GM23338 (cell line): ENCODE results near the gene OPN1MW3. TPM values are rescaled to one million over a fixed set of nuclear protein-coding genes. Genes with fewer than 3 reads are reported as not detected.

Experiments used
- ATAC-seq: fragments of 200-7000 bp; cut with Tn5 transposase; 3 replicates; pipeline ENCODE4 v1.9.1; 2020
- DNase-seq: peaks from one replicate; pipeline ENCODE4 v3.0.0-alpha.2; 2015; ENCODE audit warnings: low spot score
- H2AFZ ChIP-seq: fragments of 200-600 bp; sonication (generic); 2 replicates; pipeline ENCODE4 v1.8.0; 2016; ENCODE audit warnings: antibody characterized with exemption, mild to moderate bottlenecking, moderate library complexity
- H3F3A ChIP-seq: fragments of 200-600 bp; sonication (generic); replicated peaks from 2 replicates; pipeline ENCODE4 v1.8.0; 2017; ENCODE audit warnings: antibody characterized with exemption, mixed run types, low read depth
- H3K27ac ChIP-seq: fragments of 200-600 bp; sonication (generic); 2 replicates; pipeline ENCODE4 v1.6.1; 2016; ENCODE audit warnings: low read depth
- H3K27me3 ChIP-seq: fragments of 200-600 bp; sonication (generic); 2 replicates; pipeline ENCODE4 v1.8.0; 2016; ENCODE audit warnings: mild to moderate bottlenecking, mixed run types, moderate library complexity; ENCODE audit not compliant: insufficient read depth
- H3K36me3 ChIP-seq: fragments of 200-600 bp; sonication (generic); 2 replicates; pipeline ENCODE4 v1.8.0; 2016; ENCODE audit warnings: mild to moderate bottlenecking; ENCODE audit not compliant: insufficient read depth
- H3K4me1 ChIP-seq: fragments of 200-600 bp; sonication (generic); 2 replicates; pipeline ENCODE4 v1.8.0; 2016; ENCODE audit warnings: mild to moderate bottlenecking, moderate library complexity; ENCODE audit not compliant: insufficient read depth
- H3K4me2 ChIP-seq: fragments of 200-600 bp; sonication (generic); 2 replicates; pipeline ENCODE4 v1.7.1; 2017; ENCODE audit warnings: mixed run types
- H3K4me3 ChIP-seq: fragments of 200-600 bp; sonication (generic); 2 replicates; pipeline ENCODE4 v1.6.1; 2016; ENCODE audit warnings: mixed run types
- H3K79me2 ChIP-seq: fragments of 200-600 bp; sonication (generic); replicated peaks from 2 replicates; pipeline ENCODE4 v1.8.0; 2017; ENCODE audit warnings: mild to moderate bottlenecking; ENCODE audit not compliant: insufficient read depth
- H3K9me2 ChIP-seq: fragments of 200-600 bp; sonication (generic); 2 replicates; pipeline ENCODE4 v1.8.0; 2017; ENCODE audit not compliant: insufficient read depth
- H4K20me1 ChIP-seq: fragments of 200-600 bp; sonication (generic); replicated peaks from 2 replicates; pipeline ENCODE4 v1.8.0; 2017; ENCODE audit warnings: mild to moderate bottlenecking; ENCODE audit not compliant: insufficient read depth
- H3K27ac Mint-ChIP-seq: 2 replicates; pipeline ENCODE4 v1.8.0; 2020; ENCODE audit warnings: inconsistent platforms, mild to moderate bottlenecking, moderate library complexity, mixed read lengths
- H3K27me3 Mint-ChIP-seq: 3 replicates; pipeline ENCODE4 v1.8.0; 2022; ENCODE audit warnings: low read depth, mild to moderate bottlenecking, moderate library complexity, mixed read lengths, inconsistent platforms; ENCODE audit not compliant: insufficient read depth, poor library complexity
- H3K36me3 Mint-ChIP-seq: 3 replicates; pipeline ENCODE4 v1.8.0; 2021; ENCODE audit warnings: low read depth, mild to moderate bottlenecking, inconsistent platforms, moderate library complexity, mixed read lengths
- H3K4me1 Mint-ChIP-seq: 3 replicates; pipeline ENCODE4 v1.8.0; 2020; ENCODE audit warnings: mild to moderate bottlenecking, inconsistent platforms, mixed read lengths
- H3K4me3 Mint-ChIP-seq: 3 replicates; pipeline ENCODE4 v1.8.0; 2021; ENCODE audit warnings: moderate library complexity, mild to moderate bottlenecking, inconsistent platforms, mixed read lengths
- H3K9me3 Mint-ChIP-seq: 3 replicates; pipeline ENCODE4 v1.8.0; 2020; ENCODE audit warnings: moderate library complexity, mild to moderate bottlenecking, inconsistent platforms, mixed read lengths
- CTCF ChIP-seq, 2 experiments: fragments of 200-600 bp in 1 of 2; sonication (generic) in 1 of 2; conservative IDR thresholded peaks; 2 replicates each; pipeline versions ENCODE4 v1.5.1 to v1.6.1; 2016 to 2017; ENCODE audit warnings: antibody characterized with exemption in 2 of 2, low read depth in 2 of 2, mild to moderate bottlenecking in 2 of 2, moderate library complexity in 1 of 2
- ETS1 ChIP-seq: IDR thresholded peaks from 2 replicates; pipeline ENCODE4 v1.6.1; 2016; ENCODE audit warnings: antibody characterized with exemption
- JUNB ChIP-seq: IDR thresholded peaks from one replicate; pipeline ENCODE4 v1.6.1; 2016; ENCODE audit warnings: antibody characterized with exemption; ENCODE audit not compliant: unreplicated experiment
- NANOG ChIP-seq: IDR thresholded peaks from 2 replicates; pipeline ENCODE4 v1.6.1; 2016; ENCODE audit warnings: antibody characterized with exemption, borderline replicate concordance
- STAT1 ChIP-seq: IDR thresholded peaks from one replicate; pipeline ENCODE4 v1.6.1; 2016; ENCODE audit warnings: antibody characterized with exemption; ENCODE audit not compliant: unreplicated experiment
- polyA plus RNA-seq: library from polyadenylated mRNA; unstranded; fragments of >200 nt; fragmentation: Nextera tagmentation; extraction: Ambion mirVana; gene quantifications from 2 replicates; pipeline ENCODE4 v1.2.1, GENCODE V29; 2016
- total RNA-seq: library from RNA; depleted of rRNA; stranded (reverse); fragments of >200 nt; shearing (Covaris generic); gene quantifications from 2 replicates; pipeline ENCODE4 v1.2.3, GENCODE V29; 2014; rRNA removed

OPN1MW3 gene
- total and polyA plus RNA-seq, 2 experiments from 2014 or later = not detected

- no peaks in the 10 kb centered on the region for H3K9me2 ChIP-seq
- H3K79me2 ChIP-seq = no peaks in the 10 kb centered on the region
- no peaks in the 10 kb centered on the region for H3K4me1 ChIP-seq
- H3K27ac Mint-ChIP-seq = no peak overlapping the region
- H3K9me3 Mint-ChIP-seq = no peaks in the 10 kb centered on the region
- no peaks in the 10 kb centered on the region for H3F3A ChIP-seq
- H3K27me3 ChIP-seq = no peaks in the 10 kb centered on the region
- TF ChIP-seq STAT1 = no peak
- TF ChIP-seq CTCF (conservative IDR thresholded peaks at IDR 0.05; ENCODE audit: low read depth in 2 of 2) = peak; percentile 44 to 47; a peak in 3 of 4 replicates
- H3K4me1 Mint-ChIP-seq = peaks cover 3% of the 10 kb centered on the region; the same call in 1 of the 3 replicates
- H3K4me3 ChIP-seq = no peak overlapping the region
- H2AFZ ChIP-seq = no peak overlapping the region; the same call in 1 of the 2 replicates
- peaks cover 3% of the 10 kb centered on the region for H3K27me3 Mint-ChIP-seq
- H3K36me3 ChIP-seq = no peaks in the 10 kb centered on the region
- ATAC-seq (peak; percentile 93), DNase-seq (peak; percentile 72)
- no peaks in the 10 kb centered on the region for H3K36me3 Mint-ChIP-seq
- H3K27ac ChIP-seq = no peak overlapping the region
- no peaks in the 10 kb centered on the region for H4K20me1 ChIP-seq
- no peak overlapping the region for H3K4me3 Mint-ChIP-seq
- no peak overlapping the region for H3K4me2 ChIP-seq
Observed at GRCh38 chrX:154317391-154317995, 60.1 kb downstream of the OPN1MW3 start.

GRCh38 chrX:154320406-154320805, 63.0 kb downstream of the OPN1MW3 start:
- ATAC-seq = no peak
- no peak for TF ChIP-seq CTCF (conservative IDR thresholded peaks at IDR 0.05; ENCODE audit: low read depth in 2 of 2)
- TF ChIP-seq JUNB = no peak
- no peak for TF ChIP-seq STAT1
- TF ChIP-seq NANOG = no peak
- no peak for TF ChIP-seq ETS1
- Histone ChIP-seq H3K79me2 (no peaks in the 10 kb centered on the region), H3K9me2 (no peaks in the 10 kb centered on the region), H3F3A (no peaks in the 10 kb centered on the region), H3K27ac (no peak overlapping the region), H3K4me1 (no peaks in the 10 kb centered on the region), H3K4me3 (no peak overlapping the region), H3K36me3 (no peaks in the 10 kb centered on the region), H2AFZ (no peak overlapping the region), H3K27me3 (no peaks in the 10 kb centered on the region), H3K4me2 (no peak overlapping the region), H4K20me1 (no peaks in the 10 kb centered on the region)
- peaks cover 3% of the 10 kb centered on the region; the same call in 1 of the 3 replicates for H3K4me1 Mint-ChIP-seq
- no peak overlapping the region for H3K4me3 Mint-ChIP-seq
- H3K9me3 Mint-ChIP-seq = no peaks in the 10 kb centered on the region
- DNase-seq = no peak
- H3K36me3 Mint-ChIP-seq = no peaks in the 10 kb centered on the region
- peaks cover 3% of the 10 kb centered on the region for H3K27me3 Mint-ChIP-seq
- H3K27ac Mint-ChIP-seq = no peak overlapping the region

Other genes starting within 250 kb of the OPN1MW3 start
- 30.4 and 38.0 TPM in 2 replicates for gene IRAK1, start 237.7 kb upstream of the OPN1MW3 start, total RNA-seq
- gene IRAK1, start 237.7 kb upstream of the OPN1MW3 start, polyA plus RNA-seq = 21.6 and 23.0 TPM in 2 replicates
- gene MECP2, start 159.9 kb upstream of the OPN1MW3 start, total RNA-seq = 32.7 and 34.0 TPM in 2 replicates
- 27.4 and 27.7 TPM in 2 replicates for gene MECP2, start 159.9 kb upstream of the OPN1MW3 start, polyA plus RNA-seq
- gene OPN1LW, start 113.3 kb upstream of the OPN1MW3 start, total RNA-seq = not detected in 2 replicates
- gene OPN1LW, start 113.3 kb upstream of the OPN1MW3 start, polyA plus RNA-seq = not detected in 2 replicates
- not detected in 2 replicates for gene OPN1MW, start 75.0 kb upstream of the OPN1MW3 start, total RNA-seq
- not detected in 2 replicates for gene OPN1MW, start 75.0 kb upstream of the OPN1MW3 start, polyA plus RNA-seq
- not detected in 2 replicates for gene OPN1MW2, start 37.8 kb upstream of the OPN1MW3 start, total RNA-seq
- gene OPN1MW2, start 37.8 kb upstream of the OPN1MW3 start, polyA plus RNA-seq = not detected in 2 replicates
- not detected in 2 replicates for gene TEX28, start 37.5 kb downstream of the OPN1MW3 start, total RNA-seq
- not detected in 2 replicates for gene TEX28, start 37.5 kb downstream of the OPN1MW3 start, polyA plus RNA-seq
- gene TKTL1, start 38.2 kb downstream of the OPN1MW3 start, total RNA-seq = not detected in 2 replicates
- gene TKTL1, start 38.2 kb downstream of the OPN1MW3 start, polyA plus RNA-seq = not detected in 2 replicates
- gene FLNA, start 117.1 kb downstream of the OPN1MW3 start, total RNA-seq = 1,228 and 1,445 TPM in 2 replicates
- 579 and 629 TPM in 2 replicates for gene FLNA, start 117.1 kb downstream of the OPN1MW3 start, polyA plus RNA-seq
- 76.0 and 78.6 TPM in 2 replicates for gene EMD, start 121.7 kb downstream of the OPN1MW3 start, total RNA-seq
- 74.2 and 78.3 TPM in 2 replicates for gene EMD, start 121.7 kb downstream of the OPN1MW3 start, polyA plus RNA-seq
- 3,338 and 4,929 TPM in 2 replicates for gene RPL10, start 140.8 kb downstream of the OPN1MW3 start, total RNA-seq
- gene RPL10, start 140.8 kb downstream of the OPN1MW3 start, polyA plus RNA-seq = 1,696 and 1,721 TPM in 2 replicates
- 16.0 and 16.1 TPM in 2 replicates for gene DNASE1L1, start 151.7 kb downstream of the OPN1MW3 start, total RNA-seq
- 3.3 and 4.1 TPM in 2 replicates for gene DNASE1L1, start 151.7 kb downstream of the OPN1MW3 start, polyA plus RNA-seq
- 36.0 and 43.3 TPM in 2 replicates for gene TAFAZZIN, start 154.0 kb downstream of the OPN1MW3 start, total RNA-seq
- gene TAFAZZIN, start 154.0 kb downstream of the OPN1MW3 start, polyA plus RNA-seq = 24.1 and 26.1 TPM in 2 replicates
- 52.1 and 53.4 TPM in 2 replicates for gene ATP6AP1, start 171.1 kb downstream of the OPN1MW3 start, total RNA-seq
- gene ATP6AP1, start 171.1 kb downstream of the OPN1MW3 start, polyA plus RNA-seq = 37.7 and 39.4 TPM in 2 replicates
- gene GDI1, start 179.6 kb downstream of the OPN1MW3 start, total RNA-seq = 95.9 and 96.1 TPM in 2 replicates
- gene GDI1, start 179.6 kb downstream of the OPN1MW3 start, polyA plus RNA-seq = 48.5 and 49.1 TPM in 2 replicates
- gene FAM50A, start 186.6 kb downstream of the OPN1MW3 start, total RNA-seq = 20.9 and 23.9 TPM in 2 replicates
- 77.6 and 91.3 TPM in 2 replicates for gene FAM50A, start 186.6 kb downstream of the OPN1MW3 start, polyA plus RNA-seq
- gene PLXNA3, start 200.7 kb downstream of the OPN1MW3 start, total RNA-seq = 5.4 and 7.0 TPM in 2 replicates
- gene PLXNA3, start 200.7 kb downstream of the OPN1MW3 start, polyA plus RNA-seq = 2.7 and 4.1 TPM in 2 replicates
- 60.3 and 71.0 TPM in 2 replicates for gene LAGE3, start 221.7 kb downstream of the OPN1MW3 start, total RNA-seq
- 76.5 and 84.5 TPM in 2 replicates for gene LAGE3, start 221.7 kb downstream of the OPN1MW3 start, polyA plus RNA-seq
- 39.0 and 43.7 TPM in 2 replicates for gene UBL4A, start 229.0 kb downstream of the OPN1MW3 start, total RNA-seq
- 15.2 and 15.6 TPM in 2 replicates for gene UBL4A, start 229.0 kb downstream of the OPN1MW3 start, polyA plus RNA-seq
- gene SLC10A3, start 233.0 kb downstream of the OPN1MW3 start, total RNA-seq = 9.5 and 17.6 TPM in 2 replicates
- 7.3 and 7.6 TPM in 2 replicates for gene SLC10A3, start 233.0 kb downstream of the OPN1MW3 start, polyA plus RNA-seq